Measurements from ENCODE around the gene AHCYL1. TPM values are rescaled to one million over a fixed set of nuclear protein-coding genes. Genes with fewer than 3 reads are reported as not detected.
A peak's percentile ranks its signal among the peaks of the same experiment; 100 is the strongest.

The AHCYL1 gene
- total RNA-seq (10 to 100 TPM; 47.1 to 65.3 (median 52.7) TPM), polyA plus RNA-seq (10 to 100 TPM; 16.2 to 29.9 (median 21.1) TPM)
- long read RNA-seq, donor 1, full-length matches to known transcripts = 13 of 43 reads
- long read RNA-seq, donor 1, partial matches to known transcripts = 30 of 43 reads
- long read RNA-seq, donor 1, other reads (novel, unspliced or antisense) = 0 of 43 reads
- long read RNA-seq, donor 2, full-length matches to known transcripts = 20 of 20 reads
- long read RNA-seq, donor 2, partial matches to known transcripts = 0 of 20 reads
- long read RNA-seq, donor 2, other reads (novel, unspliced or antisense) = 0 of 20 reads

DNA sequence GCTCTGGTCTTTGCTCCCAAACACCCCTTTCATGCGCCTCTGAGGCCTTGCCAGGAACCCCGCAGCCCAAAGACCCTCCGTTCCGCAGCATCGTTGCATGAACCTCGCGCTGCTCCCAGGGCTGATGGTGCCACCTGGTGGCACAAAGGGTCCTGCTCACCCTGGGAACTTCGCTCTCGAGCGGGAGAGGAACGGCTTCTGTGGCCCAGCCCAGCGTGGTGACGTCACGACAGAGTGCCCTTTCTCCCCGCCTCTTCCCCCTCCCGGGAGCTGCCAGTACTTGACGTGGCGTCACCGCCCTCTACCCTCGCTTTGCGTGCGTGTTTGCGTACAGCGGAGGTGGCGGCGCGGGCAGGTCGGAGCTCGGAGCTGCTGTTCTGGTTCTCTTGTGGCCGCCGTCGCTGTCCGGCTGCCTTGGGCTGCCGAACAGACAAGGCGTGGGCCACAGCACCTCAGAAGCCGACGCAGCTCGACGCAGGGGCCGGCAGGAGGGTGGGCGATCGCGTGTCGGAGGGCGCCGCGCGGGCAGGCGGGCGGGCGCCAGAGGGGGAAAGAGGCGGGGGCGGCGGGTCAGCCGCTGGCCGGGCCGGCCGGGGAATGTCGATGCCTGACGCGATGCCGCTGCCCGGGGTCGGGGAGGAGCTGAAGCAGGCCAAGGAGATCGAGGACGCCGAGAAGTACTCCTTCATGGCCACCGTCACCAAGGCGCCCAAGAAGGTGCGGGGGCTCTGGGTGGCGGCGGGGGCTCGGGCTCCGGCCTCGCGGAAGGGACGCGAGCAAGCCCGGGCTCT lies at the start of gene AHCYL1:
TSS of gene AHCYL1 (plus strand) at position 310 of the 791 bp plus-strand sequence. CDS start at position 598, 288 bp downstream.
- H3K27ac ChIP-seq = peak within 1 kb of the TSS; percentile 91 to 96 (median 95)
- DNase-seq = peak; percentile 100
- peaks cover 0 to 9% (median 0%) of the 10 kb centered on the region in 6 donors for H3K36me3 ChIP-seq
- peak within 1 kb of the TSS; percentile 61 to 78 (median 68) for H3K4me3 ChIP-seq
- WGBS, 5 donors = 0 to 1% (median 1%) methylated on average over 28 to 79 of the region's 79 CpGs
- intact Hi-C loops (cut with DNase I; ENCODE audit: low total_unique reads) = loop anchor here (2.0 to 10.0 kb wide), 3 partner anchors 208 to 440 kb away; partner anchors contain the start of gene GNAI3
- TF ChIP-seq POLR2A (IDR thresholded peaks at IDR 0.05) (peak; percentile 48 to 94 (median 87)), CTCF (IDR thresholded peaks at IDR 0.05 in 8 of 11, conservative IDR thresholded peaks at IDR 0.05 in 3 of 11) (peak; percentile 98 to 100 (median 100)), POLR2AphosphoS5 (IDR thresholded peaks at IDR 0.05) (peak; percentile 99 to 100 (median 100))
- H3K9me3 ChIP-seq = no peaks in the 10 kb centered on the region
- H3K4me1 ChIP-seq = peaks cover 19 to 71% (median 52%) of the 10 kb centered on the region in 6 donors
- no peaks in the 10 kb centered on the region for H3K27me3 ChIP-seq (replicated peaks in 1 of 7)

- H3K27me3 ChIP-seq (replicated peaks in 1 of 7) = no peaks in the 10 kb centered on the region
- no peak for TF ChIP-seq POLR2A (IDR thresholded peaks at IDR 0.05)
- no peak for TF ChIP-seq CTCF (IDR thresholded peaks at IDR 0.05 in 8 of 11, conservative IDR thresholded peaks at IDR 0.05 in 3 of 11)
- no peak for TF ChIP-seq POLR2AphosphoS5 (IDR thresholded peaks at IDR 0.05)
- 76 to 92% (median 81%) methylated on average over 3 to 4 of the region's 4 CpGs for WGBS, 5 donors
- no peak overlapping the region for H3K27ac ChIP-seq
- H3K4me3 ChIP-seq = no peak overlapping the region
- peaks cover 4 to 21% (median 17%) of the 10 kb centered on the region in 6 donors for H3K4me1 ChIP-seq
- intact Hi-C loops (cut with DNase I; ENCODE audit: low total_unique reads) = no loop called here
- H3K36me3 ChIP-seq = peaks cover 0 to 5% (median 0%) of the 10 kb centered on the region in 6 donors
- no peak for DNase-seq
- peaks cover 3 to 32% (median 27%) of the 10 kb centered on the region in 8 donors for H3K9me3 ChIP-seq
Measured at GRCh38 chr1:109935451-109935900, 49.1 kb upstream of the AHCYL1 start.

GRCh38 chr1:109937738-109938137 lies 46.8 kb upstream of the AHCYL1 start:
- peaks cover 3 to 32% (median 27%) of the 10 kb centered on the region in 8 donors for H3K9me3 ChIP-seq
- 90 to 100% (median 96%) methylated on average over 1 of the region's 1 CpG for WGBS, 5 donors
- intact Hi-C loops (cut with DNase I; ENCODE audit: low total_unique reads) = no loop called here
- no peak overlapping the region for H3K4me3 ChIP-seq
- no peak for DNase-seq
- no peak overlapping the region for H3K27ac ChIP-seq
- no peaks in the 10 kb centered on the region for H3K27me3 ChIP-seq (replicated peaks in 1 of 7)
- TF ChIP-seq POLR2AphosphoS5 (IDR thresholded peaks at IDR 0.05) (no peak), POLR2A (IDR thresholded peaks at IDR 0.05) (no peak), CTCF (IDR thresholded peaks at IDR 0.05 in 8 of 11, conservative IDR thresholded peaks at IDR 0.05 in 3 of 11) (no peak)
- peaks cover 0 to 11% (median 10%) of the 10 kb centered on the region in 6 donors for H3K4me1 ChIP-seq
- no peaks in the 10 kb centered on the region for H3K36me3 ChIP-seq
